ENCODE data around the gene GJC2.

DNA sequence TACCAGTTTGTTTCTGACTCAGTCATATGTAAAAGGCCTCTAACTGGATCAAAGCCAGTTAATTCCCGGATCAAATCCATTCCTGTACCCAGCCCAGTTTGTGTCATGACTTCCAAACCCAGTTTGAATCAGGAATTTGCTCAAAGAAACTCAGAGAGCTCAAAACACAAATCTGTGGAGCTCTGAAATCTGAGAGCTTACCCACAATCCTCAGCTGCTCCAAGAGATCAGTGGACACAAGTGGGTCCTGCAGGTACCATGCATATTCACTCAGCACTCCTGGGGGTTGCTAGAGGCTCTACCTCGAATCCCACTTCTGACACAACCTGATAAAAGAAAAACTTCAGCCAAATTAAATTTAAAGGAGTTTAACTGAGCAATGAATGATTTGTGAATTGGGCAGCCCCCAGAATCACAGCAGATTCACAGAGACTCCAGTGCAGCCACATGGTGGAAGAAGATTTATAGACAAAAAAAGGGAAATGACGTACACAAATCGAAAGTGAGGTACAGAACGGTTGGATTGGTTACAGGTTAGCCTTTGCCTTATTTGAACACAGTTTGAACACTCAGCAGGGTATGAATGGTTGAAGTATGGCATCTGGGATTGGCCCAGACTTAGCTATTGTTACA is 28.8 kb upstream of the GJC2 start:
- TF ChIP-seq, protein P1, sequence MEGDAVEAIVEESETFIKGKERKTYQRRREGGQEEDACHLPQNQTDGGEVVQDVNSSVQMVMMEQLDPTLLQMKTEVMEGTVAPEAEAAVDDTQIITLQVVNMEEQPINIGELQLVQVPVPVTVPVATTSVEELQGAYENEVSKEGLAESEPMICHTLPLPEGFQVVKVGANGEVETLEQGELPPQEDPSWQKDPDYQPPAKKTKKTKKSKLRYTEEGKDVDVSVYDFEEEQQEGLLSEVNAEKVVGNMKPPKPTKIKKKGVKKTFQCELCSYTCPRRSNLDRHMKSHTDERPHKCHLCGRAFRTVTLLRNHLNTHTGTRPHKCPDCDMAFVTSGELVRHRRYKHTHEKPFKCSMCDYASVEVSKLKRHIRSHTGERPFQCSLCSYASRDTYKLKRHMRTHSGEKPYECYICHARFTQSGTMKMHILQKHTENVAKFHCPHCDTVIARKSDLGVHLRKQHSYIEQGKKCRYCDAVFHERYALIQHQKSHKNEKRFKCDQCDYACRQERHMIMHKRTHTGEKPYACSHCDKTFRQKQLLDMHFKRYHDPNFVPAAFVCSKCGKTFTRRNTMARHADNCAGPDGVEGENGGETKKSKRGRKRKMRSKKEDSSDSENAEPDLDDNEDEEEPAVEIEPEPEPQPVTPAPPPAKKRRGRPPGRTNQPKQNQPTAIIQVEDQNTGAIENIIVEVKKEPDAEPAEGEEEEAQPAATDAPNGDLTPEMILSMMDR (IDR thresholded peaks at IDR 0.05; ENCODE audit: low read depth, low read length, missing input control): no peak
- TF ChIP-seq, protein P2, sequence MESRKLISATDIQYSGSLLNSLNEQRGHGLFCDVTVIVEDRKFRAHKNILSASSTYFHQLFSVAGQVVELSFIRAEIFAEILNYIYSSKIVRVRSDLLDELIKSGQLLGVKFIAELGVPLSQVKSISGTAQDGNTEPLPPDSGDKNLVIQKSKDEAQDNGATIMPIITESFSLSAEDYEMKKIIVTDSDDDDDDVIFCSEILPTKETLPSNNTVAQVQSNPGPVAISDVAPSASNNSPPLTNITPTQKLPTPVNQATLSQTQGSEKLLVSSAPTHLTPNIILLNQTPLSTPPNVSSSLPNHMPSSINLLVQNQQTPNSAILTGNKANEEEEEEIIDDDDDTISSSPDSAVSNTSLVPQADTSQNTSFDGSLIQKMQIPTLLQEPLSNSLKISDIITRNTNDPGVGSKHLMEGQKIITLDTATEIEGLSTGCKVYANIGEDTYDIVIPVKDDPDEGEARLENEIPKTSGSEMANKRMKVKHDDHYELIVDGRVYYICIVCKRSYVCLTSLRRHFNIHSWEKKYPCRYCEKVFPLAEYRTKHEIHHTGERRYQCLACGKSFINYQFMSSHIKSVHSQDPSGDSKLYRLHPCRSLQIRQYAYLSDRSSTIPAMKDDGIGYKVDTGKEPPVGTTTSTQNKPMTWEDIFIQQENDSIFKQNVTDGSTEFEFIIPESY (IDR thresholded peaks at IDR 0.05): no peak
- TF ChIP-seq, protein P3, sequence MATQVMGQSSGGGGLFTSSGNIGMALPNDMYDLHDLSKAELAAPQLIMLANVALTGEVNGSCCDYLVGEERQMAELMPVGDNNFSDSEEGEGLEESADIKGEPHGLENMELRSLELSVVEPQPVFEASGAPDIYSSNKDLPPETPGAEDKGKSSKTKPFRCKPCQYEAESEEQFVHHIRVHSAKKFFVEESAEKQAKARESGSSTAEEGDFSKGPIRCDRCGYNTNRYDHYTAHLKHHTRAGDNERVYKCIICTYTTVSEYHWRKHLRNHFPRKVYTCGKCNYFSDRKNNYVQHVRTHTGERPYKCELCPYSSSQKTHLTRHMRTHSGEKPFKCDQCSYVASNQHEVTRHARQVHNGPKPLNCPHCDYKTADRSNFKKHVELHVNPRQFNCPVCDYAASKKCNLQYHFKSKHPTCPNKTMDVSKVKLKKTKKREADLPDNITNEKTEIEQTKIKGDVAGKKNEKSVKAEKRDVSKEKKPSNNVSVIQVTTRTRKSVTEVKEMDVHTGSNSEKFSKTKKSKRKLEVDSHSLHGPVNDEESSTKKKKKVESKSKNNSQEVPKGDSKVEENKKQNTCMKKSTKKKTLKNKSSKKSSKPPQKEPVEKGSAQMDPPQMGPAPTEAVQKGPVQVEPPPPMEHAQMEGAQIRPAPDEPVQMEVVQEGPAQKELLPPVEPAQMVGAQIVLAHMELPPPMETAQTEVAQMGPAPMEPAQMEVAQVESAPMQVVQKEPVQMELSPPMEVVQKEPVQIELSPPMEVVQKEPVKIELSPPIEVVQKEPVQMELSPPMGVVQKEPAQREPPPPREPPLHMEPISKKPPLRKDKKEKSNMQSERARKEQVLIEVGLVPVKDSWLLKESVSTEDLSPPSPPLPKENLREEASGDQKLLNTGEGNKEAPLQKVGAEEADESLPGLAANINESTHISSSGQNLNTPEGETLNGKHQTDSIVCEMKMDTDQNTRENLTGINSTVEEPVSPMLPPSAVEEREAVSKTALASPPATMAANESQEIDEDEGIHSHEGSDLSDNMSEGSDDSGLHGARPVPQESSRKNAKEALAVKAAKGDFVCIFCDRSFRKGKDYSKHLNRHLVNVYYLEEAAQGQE (IDR thresholded peaks at IDR 0.05): no peak
